ENCODE data around the gene PFKFB4. TPM values are rescaled to one million over a fixed set of nuclear protein-coding genes. Genes with fewer than 3 reads are reported as not detected.
A peak's percentile ranks its signal among the peaks of the same experiment; 100 is the strongest.
"Not testable (repeated sequence)": the region's sequence is repeated elsewhere in the genome, so short reads cannot be mapped to it uniquely, and the experiment has no call there.

PFKFB4 gene
- total RNA-seq, 1 donor from 2014 or later, result 19.2 TPM

- H3K36me3 Mint-ChIP-seq (ENCODE audit: low read depth), result no peaks in the 10 kb centered on the region
- TF ChIP-seq CTCF (conservative IDR thresholded peaks at IDR 0.05), result no peak
- H3K27me3 Mint-ChIP-seq (ENCODE audit: low read depth), result no peaks in the 10 kb centered on the region
- DNase-seq (ENCODE audit: low read depth, low spot score), result no peak
- no peaks in the 10 kb centered on the region for H3K9me3 Mint-ChIP-seq
- no peak overlapping the region for H3K27ac Mint-ChIP-seq (ENCODE audit: unreplicated experiment)
- H3K4me1 Mint-ChIP-seq, result peaks cover 19% of the 10 kb centered on the region
- H3K4me3 Mint-ChIP-seq, result peak overlapping the region; percentile 67
Measured at GRCh38 chr3:48475188-48475587, 81.4 kb downstream of the PFKFB4 start.

GRCh38 chr3:48474619-48475018 is 82.0 kb downstream of the PFKFB4 start:
- Mint-ChIP-seq H3K9me3 (no peaks in the 10 kb centered on the region), H3K27me3 (ENCODE audit: low read depth) (no peaks in the 10 kb centered on the region), H3K36me3 (ENCODE audit: low read depth) (no peaks in the 10 kb centered on the region), H3K4me1 (peaks cover 24% of the 10 kb centered on the region), H3K4me3 (peak overlapping the region; percentile 67), H3K27ac (ENCODE audit: unreplicated experiment) (peak overlapping the region; percentile 88)
- no peak for DNase-seq (ENCODE audit: low read depth, low spot score)
- no peak for TF ChIP-seq CTCF (conservative IDR thresholded peaks at IDR 0.05)

- H3K27me3 Mint-ChIP-seq (ENCODE audit: low read depth); H3K36me3 Mint-ChIP-seq (ENCODE audit: low read depth); H3K27ac Mint-ChIP-seq (ENCODE audit: unreplicated experiment); H3K9me3 Mint-ChIP-seq; DNase-seq (ENCODE audit: low read depth, low spot score): not testable (repeated sequence)
- Mint-ChIP-seq H3K4me1 (peaks cover 28% of the 10 kb centered on the region), H3K4me3 (peak overlapping the region; percentile 94)
Measured at GRCh38 chr3:48474031-48474430, 82.6 kb downstream of the PFKFB4 start.

GRCh38 chr3:48473617-48473952 is 83.0 kb downstream of the PFKFB4 start:
- DNase-seq (ENCODE audit: low read depth, low spot score), result no peak
- Mint-ChIP-seq H3K27me3 (ENCODE audit: low read depth) (no peaks in the 10 kb centered on the region), H3K9me3 (no peaks in the 10 kb centered on the region), H3K4me3 (peak overlapping the region; percentile 94), H3K27ac (ENCODE audit: unreplicated experiment) (peak overlapping the region; percentile 98), H3K36me3 (ENCODE audit: low read depth) (no peaks in the 10 kb centered on the region), H3K4me1 (peaks cover 33% of the 10 kb centered on the region)
- TF ChIP-seq CTCF (conservative IDR thresholded peaks at IDR 0.05), result no peak

GRCh38 chr3:48472923-48473616 is 83.5 kb downstream of the PFKFB4 start:
- peak; percentile 84 for DNase-seq (ENCODE audit: low read depth, low spot score)
- H3K27me3 Mint-ChIP-seq (ENCODE audit: low read depth), result no peaks in the 10 kb centered on the region
- H3K4me1 Mint-ChIP-seq, result peaks cover 33% of the 10 kb centered on the region
- no peaks in the 10 kb centered on the region for H3K36me3 Mint-ChIP-seq (ENCODE audit: low read depth)
- H3K27ac Mint-ChIP-seq (ENCODE audit: unreplicated experiment), result peak overlapping the region; percentile 98
- H3K9me3 Mint-ChIP-seq, result no peaks in the 10 kb centered on the region
- peak; percentile 61 for TF ChIP-seq CTCF (conservative IDR thresholded peaks at IDR 0.05)
- H3K4me3 Mint-ChIP-seq, result peak overlapping the region; percentile 94

GRCh38 chr3:48472673-48472922 is 84.0 kb downstream of the PFKFB4 start:
- Mint-ChIP-seq H3K27ac (ENCODE audit: unreplicated experiment) (peak overlapping the region; percentile 98), H3K27me3 (ENCODE audit: low read depth) (no peaks in the 10 kb centered on the region), H3K36me3 (ENCODE audit: low read depth) (no peaks in the 10 kb centered on the region), H3K4me1 (peaks cover 38% of the 10 kb centered on the region), H3K9me3 (no peaks in the 10 kb centered on the region), H3K4me3 (peak overlapping the region; percentile 94)
- no peak for DNase-seq (ENCODE audit: low read depth, low spot score)
- no peak for TF ChIP-seq CTCF (conservative IDR thresholded peaks at IDR 0.05)

Measured in neural crest cell (in vitro differentiated cells).